DMS79 (cell line): ENCODE results near the gene INHBB.
"Not testable (repeated sequence)": the region's sequence is repeated elsewhere in the genome, so short reads cannot be mapped to it uniquely, and the experiment has no call there.

Experiments
- DNase-seq: peaks from one replicate; lab custom pipeline; 2025; lab: John Stamatoyannopoulos, UW

INHBB gene

GRCh38 chr2:120381661-120382060 lies 35.7 kb downstream of the INHBB start:
- no peak for DNase-seq

DNA sequence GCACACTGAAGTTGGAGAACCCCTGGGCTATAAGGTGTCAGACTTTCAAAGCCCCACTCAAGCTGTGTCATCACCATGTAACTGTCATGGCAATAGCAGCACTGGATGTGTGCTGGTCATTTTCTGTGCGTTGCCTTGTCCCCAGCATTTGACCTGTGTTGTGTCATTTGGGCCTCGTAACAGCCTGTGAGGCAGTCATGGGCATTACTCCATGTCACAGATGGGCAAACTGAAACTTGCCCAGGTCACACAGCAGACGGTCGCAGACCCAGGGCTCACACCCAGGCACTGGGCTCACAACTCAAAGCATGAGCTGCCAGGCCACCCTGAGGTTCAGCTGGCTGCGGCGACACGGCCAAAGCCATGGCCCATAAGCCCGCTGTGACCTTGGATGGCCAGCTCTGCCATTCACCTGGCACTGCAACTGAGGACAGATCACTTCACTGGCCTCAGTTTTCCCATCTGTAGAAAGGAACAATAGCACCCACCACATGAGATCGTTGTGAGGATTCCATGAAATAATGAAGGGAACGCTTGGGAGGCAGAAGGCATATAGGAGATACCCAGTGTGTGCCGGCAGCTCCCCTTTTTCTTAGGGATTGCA lies 36.7 kb downstream of the INHBB start:
- no peak for DNase-seq

DNA sequence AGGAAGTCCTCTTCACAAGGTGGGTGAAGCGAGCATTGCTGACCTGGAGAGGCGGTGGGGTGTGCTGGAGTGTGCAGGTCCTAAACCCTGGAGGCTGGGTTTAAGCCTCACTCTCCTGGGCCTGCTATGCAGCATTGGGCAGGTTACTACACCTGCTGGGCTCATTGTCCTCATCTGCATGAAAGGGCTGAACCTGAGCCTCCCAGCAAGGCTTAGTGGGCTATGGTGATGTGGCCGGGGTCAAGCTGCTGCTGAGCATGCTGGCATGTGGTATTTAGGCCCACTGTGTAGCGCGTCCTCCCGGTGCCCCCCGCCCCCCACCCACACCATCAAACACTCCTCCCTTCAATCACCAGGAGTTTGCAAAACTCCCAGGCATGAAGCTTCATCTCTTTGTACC lies 37.3 kb downstream of the INHBB start:
- no peak for DNase-seq

DNA sequence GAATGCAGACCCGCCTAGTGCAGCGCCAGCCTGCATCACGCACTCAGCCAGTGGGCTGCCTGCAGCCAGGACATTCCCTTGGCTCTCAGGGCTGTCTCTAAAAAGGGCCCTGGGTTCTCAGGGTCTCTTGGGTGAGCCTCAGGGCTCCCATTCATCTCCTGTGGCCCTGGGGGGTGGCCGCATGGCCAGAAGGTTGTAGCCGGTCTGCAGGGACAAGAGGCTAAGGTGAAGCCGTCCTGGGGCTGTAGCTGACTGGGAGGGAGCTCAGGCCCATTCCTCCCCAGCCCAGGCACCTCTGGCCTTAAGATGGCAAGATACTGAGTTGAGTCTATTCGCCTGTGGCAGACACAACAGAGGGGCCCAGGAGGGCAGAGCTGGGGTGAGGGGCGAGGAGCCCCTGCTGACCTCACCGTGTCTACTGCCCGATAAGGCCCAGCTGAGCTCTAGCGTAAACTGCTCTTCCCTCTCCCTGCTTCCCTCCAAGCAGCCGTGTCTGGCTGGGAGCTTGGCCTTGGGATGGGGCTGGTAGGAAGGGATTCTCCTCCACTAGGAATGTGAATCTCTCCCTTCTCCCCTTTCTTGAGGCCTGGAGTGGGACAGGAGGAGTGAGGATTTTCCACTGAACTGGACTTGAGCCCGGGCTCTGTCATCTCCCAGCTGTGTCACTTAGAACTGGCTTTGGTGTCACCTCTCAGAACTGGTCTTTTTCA lies 37.9 kb downstream of the INHBB start:
- DNase-seq = no peak

DNA sequence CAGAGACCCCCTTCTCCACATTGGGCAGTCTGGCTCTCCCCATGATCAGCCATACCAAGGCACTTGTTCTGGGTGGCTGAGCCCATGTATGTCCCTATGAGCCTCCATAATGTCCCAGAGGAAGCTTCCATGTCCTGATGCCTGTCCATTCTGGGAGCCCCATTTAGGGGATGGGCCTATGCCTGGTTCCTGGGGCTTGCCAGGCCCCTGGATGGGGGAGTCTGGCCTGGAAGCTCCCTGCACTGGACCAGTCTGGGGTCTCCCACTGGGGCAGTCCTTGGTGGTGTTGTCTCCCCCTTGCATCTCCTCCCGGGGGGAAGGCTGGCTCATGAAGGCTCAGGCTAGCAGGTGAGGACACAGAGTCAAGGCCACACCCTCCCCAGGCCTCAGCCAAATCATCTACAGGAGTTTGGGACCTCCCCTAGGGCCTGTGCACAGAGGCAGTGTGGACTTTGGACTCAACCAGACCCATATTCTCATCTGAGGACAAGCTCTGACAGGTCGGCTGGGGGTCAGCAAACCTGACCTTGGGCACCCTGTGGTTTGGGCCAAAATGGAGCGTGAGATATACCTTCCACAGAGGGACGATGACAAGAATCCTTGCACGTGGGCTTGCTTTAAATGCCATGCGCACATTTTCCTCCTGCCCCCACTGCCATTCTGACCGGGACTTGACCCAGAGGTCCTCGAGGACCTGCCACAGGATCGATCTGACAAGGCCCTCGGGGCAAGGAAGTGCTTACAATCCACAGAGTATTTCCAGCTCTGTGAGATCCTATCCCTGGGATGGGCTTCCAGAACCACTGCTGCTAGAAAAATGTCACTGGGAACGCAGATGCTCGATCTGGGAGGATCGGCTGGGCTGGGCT lies 38.8 kb downstream of the INHBB start:
- no peak for DNase-seq

DNA sequence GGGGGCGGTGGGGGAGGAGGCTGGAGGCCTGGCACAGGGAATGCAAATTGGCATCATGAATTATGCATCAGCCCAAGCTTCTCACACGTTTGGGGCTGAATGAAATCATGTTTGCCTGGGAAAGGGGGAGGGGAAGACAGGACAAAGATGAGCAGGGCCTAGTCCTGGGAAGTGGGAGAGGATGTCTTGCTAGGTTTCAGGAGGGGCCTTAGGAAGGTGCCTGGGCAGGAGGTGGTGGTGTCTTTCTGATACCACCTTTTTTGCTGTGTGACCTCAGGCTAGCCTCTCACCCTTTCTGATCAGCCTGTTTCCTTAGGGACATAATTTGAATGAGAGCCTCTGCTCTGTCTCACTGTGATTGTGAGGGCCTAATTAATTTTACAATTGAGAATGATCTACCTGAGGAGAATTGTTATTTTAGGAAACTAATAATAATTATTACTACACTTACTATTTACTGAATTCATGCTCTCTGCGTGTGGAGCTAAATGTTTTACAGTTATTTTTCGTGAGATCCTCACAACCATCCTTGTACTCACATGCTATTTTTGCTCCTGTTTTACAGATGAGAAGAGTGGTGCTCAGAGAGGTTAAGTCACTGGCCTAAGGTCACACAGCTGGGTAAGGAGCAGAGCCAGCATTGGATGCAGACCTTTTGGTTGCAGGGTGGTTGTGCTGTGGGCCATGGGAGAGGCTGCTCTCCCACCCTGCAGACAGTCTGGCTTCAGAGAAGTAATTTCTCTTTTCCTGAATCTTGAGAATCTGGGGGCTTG lies 39.6 kb downstream of the INHBB start:
- no peak for DNase-seq

DNA sequence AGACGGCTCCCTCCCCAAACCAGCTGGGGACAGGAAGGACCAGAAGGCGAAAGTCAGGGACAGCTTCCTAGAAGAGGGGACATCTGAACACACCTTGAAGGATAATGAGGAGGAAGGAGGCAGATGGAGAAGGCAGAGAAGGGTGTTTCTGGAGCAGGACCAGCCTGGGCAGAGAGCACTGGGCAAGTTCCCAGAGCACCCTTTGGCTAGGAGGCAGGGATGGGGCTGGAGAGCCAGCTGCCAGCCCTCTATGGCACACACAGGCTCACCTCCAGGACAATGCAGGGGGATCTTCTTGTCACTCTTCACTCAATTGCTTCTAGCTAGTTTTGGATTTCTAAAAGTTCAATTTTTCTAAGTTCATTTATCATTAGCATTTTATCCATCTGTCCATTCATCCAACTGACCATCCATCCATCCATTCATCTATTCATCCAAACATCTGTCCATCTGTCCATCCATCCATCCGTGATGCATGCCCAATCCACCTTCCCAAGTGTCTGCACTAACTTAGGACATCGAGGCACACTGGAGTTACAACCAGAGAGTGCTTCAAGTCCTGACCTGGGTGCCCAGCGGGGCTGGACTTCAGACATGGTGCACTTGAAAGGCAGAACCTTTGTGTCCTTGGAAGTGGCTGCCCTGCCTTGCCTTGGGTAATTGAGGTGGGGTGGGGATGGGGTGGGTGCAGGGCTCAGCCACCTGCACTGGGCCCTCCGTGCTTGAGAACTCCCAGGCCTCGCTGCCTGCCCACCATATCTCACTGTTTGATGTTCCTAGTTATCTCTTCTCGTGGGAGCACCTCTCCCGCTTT lies 42.5 kb downstream of the INHBB start:
- no peak for DNase-seq

- no peak for DNase-seq
Observed at GRCh38 chr2:120389036-120389391, 43.1 kb downstream of the INHBB start.

- DNase-seq = no peak
Observed at GRCh38 chr2:120390381-120391055, 44.6 kb downstream of the INHBB start.

- not testable (repeated sequence) for DNase-seq
Observed at GRCh38 chr2:120391382-120391781, 45.4 kb downstream of the INHBB start.

DNA sequence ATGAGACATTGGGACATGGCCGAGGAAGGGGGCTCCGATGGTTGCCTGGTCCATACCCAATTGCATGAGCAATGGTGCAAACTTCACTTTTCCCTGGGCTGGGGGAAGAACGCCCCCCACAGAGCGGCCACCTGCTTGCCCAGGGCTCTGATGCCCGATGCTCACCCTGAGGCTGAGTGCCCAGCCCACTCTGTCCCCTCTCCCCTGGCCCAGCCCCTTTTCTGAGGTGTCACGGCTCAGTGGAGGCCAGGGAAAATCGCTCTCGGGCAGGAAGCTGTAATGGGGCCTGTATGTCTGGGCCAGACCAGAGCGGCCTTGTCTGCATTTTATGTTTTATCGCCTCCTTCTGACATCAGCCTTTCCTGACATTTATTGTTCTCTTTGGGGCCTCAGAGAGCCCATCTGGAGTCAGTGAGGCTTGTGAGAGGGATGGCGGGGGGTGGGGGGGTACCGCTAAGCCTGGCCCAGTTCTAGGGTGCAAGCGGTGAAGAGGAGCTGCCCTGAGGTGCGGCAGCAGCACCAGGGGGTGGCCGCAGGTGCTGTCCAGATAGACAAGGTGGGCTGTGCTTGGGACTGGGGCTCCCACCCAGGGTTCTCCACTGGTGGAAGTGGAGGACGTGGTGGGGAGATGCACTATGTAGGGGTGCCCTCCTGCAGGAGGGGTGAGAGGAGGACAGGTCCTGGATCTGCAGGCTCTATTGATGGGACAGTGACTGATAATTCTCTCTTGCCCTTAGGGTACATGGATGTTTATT lies 46.2 kb downstream of the INHBB start:
- DNase-seq = no peak

GRCh38 chr2:120392923-120393322 lies 47.0 kb downstream of the INHBB start:
- DNase-seq = no peak

DNA sequence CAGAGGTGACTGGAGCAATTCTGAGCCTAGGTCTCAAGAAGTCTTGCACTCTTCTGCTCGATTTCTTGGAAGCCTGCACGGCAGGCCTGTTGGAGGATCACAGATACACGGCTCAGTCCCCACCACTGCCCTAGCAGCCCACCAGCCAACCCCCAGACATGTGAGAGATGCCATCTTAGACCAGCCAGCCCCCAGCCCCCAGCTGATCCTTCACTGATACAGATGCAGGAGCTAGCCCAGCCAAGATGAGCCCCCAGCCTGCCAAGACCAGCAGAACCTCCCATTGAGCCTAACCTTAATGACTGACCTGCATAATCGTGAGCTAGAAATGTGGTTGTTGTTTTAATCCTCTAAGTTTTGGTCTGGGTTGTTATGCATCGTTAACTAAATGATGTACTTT lies 47.5 kb downstream of the INHBB start:
- DNase-seq = no peak

DNA sequence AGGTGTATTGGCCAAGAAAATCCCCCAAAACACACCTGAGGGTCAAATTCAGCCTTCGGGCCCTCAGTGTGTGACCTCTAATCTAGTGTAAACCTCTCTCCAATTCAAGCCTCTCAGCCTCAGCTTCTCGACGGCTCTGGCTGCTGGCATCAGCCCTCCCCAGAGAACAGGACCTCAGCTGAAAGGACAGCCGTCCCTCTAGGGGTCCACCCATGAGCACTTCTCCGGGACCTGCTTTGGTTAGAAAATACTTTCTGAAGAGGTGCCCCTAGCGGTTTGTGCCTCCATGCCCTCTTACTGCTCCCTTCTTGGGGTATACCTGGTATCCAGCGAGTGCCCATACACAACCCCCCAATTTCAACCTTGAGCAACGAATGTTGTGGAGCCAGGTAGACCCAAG lies 48.8 kb downstream of the INHBB start:
- DNase-seq = no peak

- DNase-seq = no peak
Observed at GRCh38 chr2:120395221-120396012, 49.5 kb downstream of the INHBB start.

GRCh38 chr2:120396013-120396860 lies 50.3 kb downstream of the INHBB start:
- DNase-seq = peak; percentile 88

GRCh38 chr2:120396861-120397811 lies 51.2 kb downstream of the INHBB start:
- no peak for DNase-seq
